Kidney (tissue), 14 donors: ENCODE results near the gene FARP1. TPM values are rescaled to one million over a fixed set of nuclear protein-coding genes. Genes with fewer than 3 reads are reported as not detected.
A peak's percentile ranks its signal among the peaks of the same experiment; 100 is the strongest.

Experiments used
- DNase-seq, 5 donors: peaks; one replicate each; pipeline ENCODE4 v3.0.0-alpha.2; 2013 to 2020
- FAIRE-seq: peaks from 2 replicates; lab custom pipeline; 2012; peaks lifted over from hg19 to GRCh38; lab: Jason Lieb, UNC
- H3K27ac ChIP-seq, 2 donors: one replicate each; pipeline ENCODE4 v1.7.0; 2013; ENCODE audit warnings: low read depth in 2 of 2, low read length in 2 of 2, inconsistent platforms in 1 of 2
- H3K27me3 ChIP-seq: one replicate; pipeline ENCODE4 v1.7.1; 2013; ENCODE audit warnings: low read length, inconsistent platforms; ENCODE audit not compliant: control insufficient read depth, insufficient read depth
- H3K36me3 ChIP-seq, 3 donors: one replicate each; pipeline versions ENCODE4 v1.7.0 to v1.7.1; 2013; ENCODE audit warnings: low read length in 3 of 3, control low read depth in 1 of 3, inconsistent platforms in 1 of 3; ENCODE audit not compliant: insufficient read depth in 3 of 3, control insufficient read depth in 2 of 3
- H3K4me1 ChIP-seq, 3 donors: one replicate each; pipeline versions ENCODE4 v1.7.0 to v1.7.1; 2013; ENCODE audit warnings: low read length in 3 of 3, inconsistent platforms in 1 of 3, low read depth in 1 of 3; ENCODE audit not compliant: control insufficient read depth in 2 of 3, insufficient read depth in 2 of 3
- H3K4me3 ChIP-seq, 3 donors: one replicate each; pipeline versions ENCODE4 v1.7.0 to v1.8.1; 2013; ENCODE audit warnings: low read length in 3 of 3, control low read depth in 1 of 3, inconsistent platforms in 1 of 3
- H3K9ac ChIP-seq, 3 donors: one replicate each; pipeline versions ENCODE4 v1.7.0 to v1.7.1; 2013; ENCODE audit warnings: low read length in 3 of 3, control low read depth in 1 of 3, inconsistent platforms in 1 of 3
- H3K9me3 ChIP-seq, 3 donors: one replicate each; pipeline versions ENCODE4 v1.7.0 to v1.7.1; 2013; ENCODE audit warnings: low read length in 3 of 3, control low read depth in 1 of 3, inconsistent platforms in 1 of 3; ENCODE audit not compliant: control insufficient read depth in 2 of 3, insufficient read depth in 1 of 3
- intact Hi-C: fragments of 100-400 bp; cut with DNase I; formaldehyde crosslinking; loops from one replicate; pipeline ENCODE4 v1.11.1; 2022
- polyA plus RNA-seq: library from polyadenylated mRNA; stranded (reverse); fragments of 350-450 nt; fragmentation: Illumina TruSeq; extraction: RNeasy Lipid Tissue Mini Kit (QIAGEN cat#74804); gene quantifications from one replicate; pipeline ENCODE4 v1.2.3, GENCODE V29; 2014; ENCODE audit warnings: low read depth, low replicate concordance; ENCODE audit not compliant: insufficient read depth
- total RNA-seq: library from RNA; stranded (reverse); fragmentation: NEBNext Ultra II Directional; extraction: Animal tissue kit (Norgen Biotek cat#: 25700); gene quantifications from one replicate; pipeline ENCODE4 v1.2.1, GENCODE V29; 2021
- TF ChIP-seq, protein P1 (sequence below): IDR thresholded peaks from 3 replicates; pipeline ENCODE4 v1.5.1; 2012; ENCODE audit warnings: mild to moderate bottlenecking, moderate library complexity, borderline replicate concordance; ENCODE audit not compliant: insufficient read depth; ENCODE audit errors: extremely low read depth
- donor health status: control.
- donor health status: control.
- donor health status: control.
- donor health status: control.
- donor health status: control.
- donor health status: DM: yes; HTN: yes; CAD: no.
- donor health status: Normal renal cell carcinoma (clear cell type).

Gene FARP1
- total and polyA plus RNA-seq, 2 donors from 2014 or later, result 123 to 229 TPM

DNA sequence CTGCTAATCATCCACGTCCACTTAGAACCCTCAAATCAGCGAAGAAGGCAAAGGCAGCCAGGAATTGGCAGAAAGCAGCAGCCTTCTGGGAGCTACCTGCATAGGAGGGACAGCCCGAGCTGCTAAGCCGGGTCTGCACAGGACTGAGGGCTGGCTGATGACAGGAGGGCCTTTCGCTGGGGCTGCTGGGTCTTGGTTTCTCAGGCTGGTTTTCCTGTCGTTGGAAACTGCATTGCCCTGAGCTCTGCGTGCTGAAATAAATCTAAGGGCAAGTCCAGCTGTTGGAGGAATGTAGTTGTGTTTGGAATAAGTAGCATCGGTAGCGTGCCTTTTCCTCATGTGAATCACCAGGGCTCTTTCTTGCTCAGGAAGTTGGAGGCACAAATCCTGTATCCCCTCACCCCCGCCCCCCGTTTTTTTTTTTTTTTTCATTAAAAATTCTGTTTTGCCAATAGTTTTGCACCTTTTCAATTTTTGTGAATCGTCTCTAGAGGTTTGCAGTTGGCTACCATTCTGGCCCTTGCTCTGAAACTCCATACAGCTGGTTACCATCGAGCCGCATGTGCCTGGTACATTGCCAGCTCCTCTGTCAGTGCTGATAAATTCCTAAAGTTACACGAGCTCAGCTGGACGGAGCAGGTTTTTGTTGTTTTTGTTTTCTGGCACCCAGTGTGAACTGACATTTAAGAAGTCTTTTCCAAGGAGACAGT, 228.1 kb downstream of the FARP1 start:
- Histone ChIP-seq H3K27ac (peak overlapping the region in 1 of 2 donors; percentile 17), H3K9ac (peak overlapping the region in 1 of 3 donors; percentile 21)
- FAIRE-seq, result no peak

DNA sequence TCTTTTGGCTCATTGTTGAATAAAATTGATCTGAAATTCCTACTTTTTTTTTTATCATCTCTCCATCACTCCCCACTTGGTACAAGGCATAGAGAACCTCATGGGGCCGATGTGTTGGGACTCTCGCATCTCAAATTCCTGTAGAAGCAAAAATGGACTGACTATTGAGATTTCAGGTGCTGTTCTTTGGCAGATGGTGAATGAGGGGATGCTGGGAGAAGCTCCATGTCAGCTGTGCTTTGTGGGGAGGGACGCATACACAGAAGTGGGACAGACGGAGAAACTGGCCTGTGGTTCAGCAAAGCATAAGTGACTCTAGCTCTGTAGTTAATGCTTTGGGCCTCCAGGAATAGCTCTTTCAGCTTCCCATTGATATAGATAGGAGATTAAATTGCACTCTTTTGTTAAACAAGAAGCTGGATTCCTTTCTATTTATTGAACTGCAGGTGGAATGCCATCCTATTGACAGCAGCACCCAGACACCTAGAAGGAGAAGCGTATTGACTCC, 228.7 kb downstream of the FARP1 start:
- H3K4me1 ChIP-seq, result peaks cover 3 to 21% (median 11%) of the 10 kb centered on the region in 3 donors
- FAIRE-seq (no peak), DNase-seq (no peak)
- no peaks in the 10 kb centered on the region for H3K27me3 ChIP-seq
- H3K9me3 ChIP-seq, result no peaks in the 10 kb centered on the region
- peak overlapping the region in 1 of 2 donors; percentile 17 for H3K27ac ChIP-seq
- H3K36me3 ChIP-seq, result peaks cover 5 to 6% (median 5%) of the 10 kb centered on the region in 3 donors
- no peak overlapping the region for H3K4me3 ChIP-seq
- TF ChIP-seq, protein P1, sequence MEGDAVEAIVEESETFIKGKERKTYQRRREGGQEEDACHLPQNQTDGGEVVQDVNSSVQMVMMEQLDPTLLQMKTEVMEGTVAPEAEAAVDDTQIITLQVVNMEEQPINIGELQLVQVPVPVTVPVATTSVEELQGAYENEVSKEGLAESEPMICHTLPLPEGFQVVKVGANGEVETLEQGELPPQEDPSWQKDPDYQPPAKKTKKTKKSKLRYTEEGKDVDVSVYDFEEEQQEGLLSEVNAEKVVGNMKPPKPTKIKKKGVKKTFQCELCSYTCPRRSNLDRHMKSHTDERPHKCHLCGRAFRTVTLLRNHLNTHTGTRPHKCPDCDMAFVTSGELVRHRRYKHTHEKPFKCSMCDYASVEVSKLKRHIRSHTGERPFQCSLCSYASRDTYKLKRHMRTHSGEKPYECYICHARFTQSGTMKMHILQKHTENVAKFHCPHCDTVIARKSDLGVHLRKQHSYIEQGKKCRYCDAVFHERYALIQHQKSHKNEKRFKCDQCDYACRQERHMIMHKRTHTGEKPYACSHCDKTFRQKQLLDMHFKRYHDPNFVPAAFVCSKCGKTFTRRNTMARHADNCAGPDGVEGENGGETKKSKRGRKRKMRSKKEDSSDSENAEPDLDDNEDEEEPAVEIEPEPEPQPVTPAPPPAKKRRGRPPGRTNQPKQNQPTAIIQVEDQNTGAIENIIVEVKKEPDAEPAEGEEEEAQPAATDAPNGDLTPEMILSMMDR, result no peak
- H3K9ac ChIP-seq, result peak overlapping the region in 1 of 3 donors; percentile 45
- intact Hi-C loops, result no loop called here

More for the DNA sequence above, 228.1 kb downstream of the FARP1 start:
- Histone ChIP-seq H3K4me1 (peaks cover 3 to 21% (median 11%) of the 10 kb centered on the region in 3 donors), H3K36me3 (peaks cover 5 to 8% (median 5%) of the 10 kb centered on the region in 3 donors), H3K9me3 (no peaks in the 10 kb centered on the region), H3K27me3 (no peaks in the 10 kb centered on the region), H3K4me3 (no peak overlapping the region)
- TF ChIP-seq, protein P1, result no peak
- peak in 3 of 5 donors; percentile 50 to 86 (median 71) for DNase-seq
- intact Hi-C loops, result no loop called here

DNA sequence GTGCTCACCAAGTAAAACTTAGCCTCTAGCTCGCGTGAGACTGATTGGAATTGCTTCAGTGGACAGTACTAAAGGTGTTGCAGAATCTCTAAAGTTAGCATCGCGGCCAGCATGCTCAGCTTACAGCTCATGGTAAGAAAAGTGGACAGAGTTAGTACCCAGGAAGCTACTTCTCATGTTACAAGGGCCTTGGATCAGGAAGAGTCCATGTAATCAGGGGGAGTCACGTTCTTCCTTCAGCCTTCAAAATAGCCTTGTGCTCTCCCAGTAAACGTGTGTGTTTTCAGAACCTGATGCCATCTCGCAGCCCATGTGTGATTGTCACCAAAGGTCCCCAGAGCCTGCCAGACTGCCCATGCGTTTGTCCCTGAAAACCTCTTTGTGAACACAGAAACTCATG, 230.0 kb downstream of the FARP1 start:
- no peak overlapping the region for H3K27ac ChIP-seq
- no peak for FAIRE-seq

More for the DNA sequence above, 230.0 kb downstream of the FARP1 start:
- no peaks in the 10 kb centered on the region for H3K9me3 ChIP-seq
- DNase-seq, result peak in 4 of 5 donors; percentile 69 to 96 (median 86)
- intact Hi-C loops, result no loop called here
- peaks cover 3 to 20% (median 11%) of the 10 kb centered on the region in 3 donors for H3K4me1 ChIP-seq
- H3K27me3 ChIP-seq, result no peaks in the 10 kb centered on the region
- TF ChIP-seq, protein P1, result no peak
- no peak overlapping the region for H3K9ac ChIP-seq
- H3K36me3 ChIP-seq, result peaks cover 5 to 8% (median 5%) of the 10 kb centered on the region in 3 donors
- no peak overlapping the region for H3K4me3 ChIP-seq
